GM12873 (cell line): ENCODE results near the gene IL1RAPL2.

Source experiments
- TF ChIP-seq, protein P1 (sequence below): IDR thresholded peaks from 2 replicates; pipeline ENCODE4 v1.5.1; 2012; ENCODE audit warnings: low read depth, mild to moderate bottlenecking, moderate library complexity, low read length, control low read depth; ENCODE audit not compliant: insufficient read depth; ENCODE audit errors: missing control alignments

The IL1RAPL2 gene

DNA sequence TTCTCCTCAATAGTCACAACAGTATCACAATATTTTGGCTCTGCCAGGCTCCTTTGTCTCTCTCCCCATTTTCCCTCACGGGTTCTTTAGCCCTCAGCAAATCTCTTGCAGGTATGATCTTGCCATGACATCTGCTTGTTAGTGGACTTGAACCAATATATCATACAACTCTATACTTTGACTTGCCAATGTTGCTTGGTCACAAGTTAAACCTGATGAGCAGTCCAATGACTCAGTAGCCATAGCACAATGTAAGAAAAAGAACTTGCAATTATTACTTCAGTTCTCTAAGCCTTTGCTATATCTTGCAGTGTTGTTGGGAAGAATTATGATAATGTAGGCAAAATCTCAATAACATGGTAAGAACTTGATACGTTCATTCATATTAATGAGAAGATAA is 1081.8 kb downstream of the IL1RAPL2 start:
- TF ChIP-seq, protein P1, sequence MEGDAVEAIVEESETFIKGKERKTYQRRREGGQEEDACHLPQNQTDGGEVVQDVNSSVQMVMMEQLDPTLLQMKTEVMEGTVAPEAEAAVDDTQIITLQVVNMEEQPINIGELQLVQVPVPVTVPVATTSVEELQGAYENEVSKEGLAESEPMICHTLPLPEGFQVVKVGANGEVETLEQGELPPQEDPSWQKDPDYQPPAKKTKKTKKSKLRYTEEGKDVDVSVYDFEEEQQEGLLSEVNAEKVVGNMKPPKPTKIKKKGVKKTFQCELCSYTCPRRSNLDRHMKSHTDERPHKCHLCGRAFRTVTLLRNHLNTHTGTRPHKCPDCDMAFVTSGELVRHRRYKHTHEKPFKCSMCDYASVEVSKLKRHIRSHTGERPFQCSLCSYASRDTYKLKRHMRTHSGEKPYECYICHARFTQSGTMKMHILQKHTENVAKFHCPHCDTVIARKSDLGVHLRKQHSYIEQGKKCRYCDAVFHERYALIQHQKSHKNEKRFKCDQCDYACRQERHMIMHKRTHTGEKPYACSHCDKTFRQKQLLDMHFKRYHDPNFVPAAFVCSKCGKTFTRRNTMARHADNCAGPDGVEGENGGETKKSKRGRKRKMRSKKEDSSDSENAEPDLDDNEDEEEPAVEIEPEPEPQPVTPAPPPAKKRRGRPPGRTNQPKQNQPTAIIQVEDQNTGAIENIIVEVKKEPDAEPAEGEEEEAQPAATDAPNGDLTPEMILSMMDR, result no peak

DNA sequence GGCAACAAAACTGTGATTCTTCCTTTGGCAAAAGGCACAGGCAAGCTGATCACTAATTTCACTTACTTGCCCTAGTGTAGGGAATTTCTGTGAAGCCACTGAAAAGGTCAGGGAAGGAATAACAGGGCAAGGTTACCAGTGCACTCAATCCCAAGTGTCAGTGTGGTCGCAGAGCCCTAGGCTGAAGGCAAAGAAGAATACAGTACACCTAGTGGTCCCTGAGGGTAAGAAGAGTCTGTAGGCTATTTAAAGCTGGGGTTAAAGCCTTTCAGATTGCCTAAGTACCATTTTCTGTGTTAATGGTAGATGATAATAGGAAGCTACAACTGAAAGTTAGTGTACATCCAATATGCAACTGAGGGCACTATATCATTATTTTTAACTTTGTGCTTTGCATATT is 1082.7 kb downstream of the IL1RAPL2 start:
- TF ChIP-seq, protein P1, result no peak

DNA sequence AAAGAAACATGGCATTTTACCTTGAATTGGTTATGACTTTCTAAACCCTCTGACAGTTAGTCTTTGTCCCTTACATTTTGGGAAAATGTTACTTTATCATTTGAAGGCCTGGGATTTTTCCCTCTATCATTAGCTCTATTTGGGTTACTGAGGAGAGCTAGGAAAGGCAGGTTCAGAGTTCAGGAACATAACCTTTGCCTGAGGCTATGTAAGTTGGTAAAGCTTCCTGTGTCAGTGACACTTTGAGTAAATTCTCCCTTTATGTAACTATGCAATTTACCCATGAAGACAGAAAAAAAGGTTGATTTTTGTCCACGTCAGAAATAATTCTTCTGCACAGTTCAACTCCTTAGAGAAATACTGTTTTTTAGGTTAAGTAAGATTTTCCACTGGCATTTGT is 1084.6 kb downstream of the IL1RAPL2 start:
- TF ChIP-seq, protein P1, result no peak

DNA sequence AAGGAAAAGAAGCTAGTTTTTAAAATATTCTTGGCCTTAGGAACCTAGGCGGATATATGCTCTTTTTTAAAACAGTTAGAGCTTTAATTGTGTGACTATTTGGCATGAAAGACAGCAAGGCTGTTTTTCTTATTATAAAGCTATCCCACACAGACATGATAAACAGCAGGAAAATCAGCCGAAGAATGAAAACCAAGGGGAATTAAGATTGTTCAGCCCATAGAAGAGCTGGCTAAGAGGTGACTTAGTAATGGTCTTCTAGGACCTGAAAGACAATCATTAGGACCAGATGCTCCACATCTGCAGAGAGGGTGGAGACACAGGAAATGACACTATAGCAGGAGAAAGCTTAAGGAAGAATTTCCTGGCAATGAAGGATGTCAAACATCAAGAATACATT is 1085.0 kb downstream of the IL1RAPL2 start:
- TF ChIP-seq, protein P1, result no peak

DNA sequence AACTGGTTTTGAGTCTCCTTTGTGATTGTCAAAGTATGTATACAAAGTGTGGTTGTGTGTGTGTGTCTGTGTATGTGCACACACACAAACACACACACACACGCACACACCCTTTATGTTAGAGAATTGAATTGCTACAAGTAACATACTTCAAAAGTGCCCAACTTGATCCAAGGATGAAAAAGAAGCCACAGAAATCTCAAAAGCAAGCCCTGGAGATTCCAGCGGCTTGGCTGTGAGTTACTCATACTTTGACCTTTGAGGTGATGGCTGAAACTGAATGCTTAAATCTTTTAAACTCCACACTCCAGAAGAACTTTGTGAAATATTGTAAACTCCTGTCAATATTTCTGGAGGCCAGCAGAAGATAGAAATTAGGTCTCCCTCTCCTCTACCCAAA is 1087.9 kb downstream of the IL1RAPL2 start:
- TF ChIP-seq, protein P1, result no peak

DNA sequence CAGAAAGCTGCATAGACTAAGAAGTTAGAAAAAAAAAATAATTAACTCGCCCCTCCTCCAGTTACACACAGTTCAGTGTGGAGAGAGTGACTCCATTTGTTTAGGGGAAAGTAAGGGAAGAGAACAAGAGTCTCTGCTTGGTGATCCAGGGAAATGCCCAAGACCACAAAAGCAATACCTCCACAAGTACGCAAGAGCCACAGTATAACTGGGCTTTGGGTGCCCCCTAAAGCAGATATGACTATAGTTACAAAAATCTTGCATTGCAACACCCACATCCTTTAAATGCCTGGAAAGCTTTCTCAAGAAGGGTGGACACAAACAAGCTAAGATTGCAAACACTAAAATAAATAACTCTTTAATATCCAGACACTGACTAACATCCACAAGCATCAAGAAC is 1092.1 kb downstream of the IL1RAPL2 start:
- TF ChIP-seq, protein P1, result no peak

DNA sequence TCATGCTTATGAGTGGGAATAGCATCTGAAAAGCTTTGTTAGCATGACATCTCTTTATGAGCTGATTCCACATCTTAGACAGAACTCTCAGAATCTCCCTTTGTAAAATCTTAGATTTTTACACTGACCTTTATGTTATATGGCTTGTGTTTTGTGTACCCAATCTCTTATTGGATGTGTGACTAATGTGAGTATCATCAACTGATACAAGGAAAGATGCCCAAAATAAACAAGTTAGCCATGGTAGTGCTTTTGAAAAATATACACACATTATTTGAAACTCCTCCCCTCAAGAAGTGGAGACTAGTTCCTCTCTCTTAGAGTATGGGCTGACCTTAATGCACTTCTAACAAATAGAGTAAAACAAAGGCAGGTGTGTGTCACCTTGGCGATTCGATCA is 1096.2 kb downstream of the IL1RAPL2 start:
- TF ChIP-seq, protein P1, result no peak
